ENCODE data around the gene SLC37A4.

GRCh38 chr11:119000906-119001305 lies 29.8 kb downstream of the SLC37A4 start:
- TF ChIP-seq CTCF (conservative IDR thresholded peaks at IDR 0.05; ENCODE audit: low read depth, low read length): no peak
- TF ChIP-seq EZH2 (IDR thresholded peaks at IDR 0.05; ENCODE audit: borderline replicate concordance, low read depth, low read length, poor library complexity, severe bottlenecking): no peak
